Panc1 (cell line): ENCODE results near the gene JMJD1C. TPM values are rescaled to one million over a fixed set of nuclear protein-coding genes. Genes with fewer than 3 reads are reported as not detected.

ENCODE experiments used
- ATAC-seq: fragments of 200-7000 bp; cut with Tn5 transposase; 2 replicates; pipeline ENCODE4 v1.9.1; 2020; ENCODE audit warnings: mild to moderate bottlenecking, moderate library complexity
- BruUV-seq: library from RNA; stranded (reverse); fragments of 400-500 nt; replicated peaks from 2 replicates; lab custom pipeline; 2021; lab: Mats Ljungman, UMichigan
- CTCF ChIA-PET: fragments of 300-600 bp; sonication (Branson Sonifier 250); formaldehyde crosslinking; loops from one replicate; lab custom pipeline; 2022; ENCODE audit warnings: antibody characterized with exemption; lab: Charles Lee
- POLR2A ChIA-PET: fragments of 300-600 bp; sonication (Branson Sonifier 250); formaldehyde crosslinking; loops from one replicate; lab custom pipeline; 2022; ENCODE audit warnings: antibody characterized with exemption; lab: Charles Lee
- DNase-seq: peaks from one replicate; pipeline ENCODE4 v3.0.0-alpha.2; 2010; ENCODE audit warnings: low read depth, low spot score
- H3K27ac ChIP-seq: 2 replicates; pipeline ENCODE4 v1.5.1; 2011; ENCODE audit warnings: mild to moderate bottlenecking, low read length, inconsistent platforms
- H3K27me3 ChIP-seq: fragments of 200-500 bp; sonication (Bioruptor generic); 2 replicates; pipeline ENCODE4 v1.6.0; 2014; ENCODE audit warnings: low read length, inconsistent platforms; ENCODE audit not compliant: control insufficient read depth, insufficient read depth
- H3K36me3 ChIP-seq: fragments of 200-500 bp; sonication (Bioruptor generic); 2 replicates; pipeline ENCODE4 v1.5.1; 2014; ENCODE audit warnings: inconsistent platforms, mild to moderate bottlenecking, low read length, moderate library complexity; ENCODE audit not compliant: control insufficient read depth, insufficient read depth
- H3K4me1 ChIP-seq: 2 replicates; pipeline ENCODE4 v1.5.1; 2011; ENCODE audit warnings: inconsistent platforms, mild to moderate bottlenecking, low read length, moderate library complexity; ENCODE audit not compliant: control insufficient read depth, insufficient read depth
- H3K4me3 ChIP-seq, 2 experiments: 2 replicates each; pipeline ENCODE4 v1.5.1; 2011 to 2012; ENCODE audit warnings: low read depth in 2 of 2, low read length in 2 of 2, mild to moderate bottlenecking in 2 of 2, inconsistent platforms in 1 of 2, moderate library complexity in 1 of 2
- H3K9me3 ChIP-seq: fragments of 200-500 bp; sonication (Bioruptor generic); 2 replicates; pipeline ENCODE4 v1.5.1; 2014; ENCODE audit warnings: low read depth, mild to moderate bottlenecking, inconsistent platforms, low read length, moderate library complexity; ENCODE audit not compliant: control insufficient read depth, insufficient read depth
- POLR2AphosphoS5 ChIP-seq: IDR thresholded peaks from 2 replicates; pipeline ENCODE4 v1.6.1; 2012; ENCODE audit warnings: mild to moderate bottlenecking, low read depth, low read length, moderate library complexity
- SIN3A ChIP-seq: IDR thresholded peaks from 2 replicates; pipeline ENCODE4 v1.6.1; 2012; ENCODE audit warnings: low read depth, mild to moderate bottlenecking, low read length, moderate library complexity, borderline replicate concordance; ENCODE audit not compliant: insufficient read depth
- TCF7L2 ChIP-seq: IDR thresholded peaks from 2 replicates; pipeline ENCODE4 v1.6.1; 2011; ENCODE audit warnings: mild to moderate bottlenecking, low read depth, low read length, inconsistent platforms
- in situ Hi-C: cut with HindIII; loops from 2 replicates; pipeline ENCODE4 v1.10.0; 2016; ENCODE audit warnings: low sequenced_read_pairs, low pct_unique_long_range_greater_than_20kb
- intact Hi-C: fragments of 100-400 bp; cut with micrococcal nuclease; formaldehyde crosslinking; loops from one replicate; pipeline ENCODE4 v1.10.0; 2022; ENCODE audit not compliant: unreplicated experiment
- total RNA-seq: library from RNA; stranded (reverse); gene quantifications from one replicate; pipeline ENCODE4 v1.2.1, GENCODE V29; 2021; ENCODE audit not compliant: unreplicated experiment
- TF ChIP-seq, protein P1 (sequence below), 2 experiments: IDR thresholded peaks; 2 replicates each; pipeline ENCODE4 v1.6.1; 2011 to 2012; ENCODE audit warnings: low read depth in 2 of 2, control low read depth in 1 of 2, low read length in 1 of 2, mild to moderate bottlenecking in 1 of 2, moderate library complexity in 1 of 2; ENCODE audit not compliant: insufficient read depth in 1 of 2
- TF ChIP-seq, protein P2 (sequence below): fragments of 450-650 bp; IDR thresholded peaks from 2 replicates; pipeline ENCODE4 v1.5.1; 2017; ENCODE audit warnings: mild to moderate bottlenecking

JMJD1C gene
- total RNA-seq, 1 experiment from 2014 or later, result 88.3 TPM

DNA sequence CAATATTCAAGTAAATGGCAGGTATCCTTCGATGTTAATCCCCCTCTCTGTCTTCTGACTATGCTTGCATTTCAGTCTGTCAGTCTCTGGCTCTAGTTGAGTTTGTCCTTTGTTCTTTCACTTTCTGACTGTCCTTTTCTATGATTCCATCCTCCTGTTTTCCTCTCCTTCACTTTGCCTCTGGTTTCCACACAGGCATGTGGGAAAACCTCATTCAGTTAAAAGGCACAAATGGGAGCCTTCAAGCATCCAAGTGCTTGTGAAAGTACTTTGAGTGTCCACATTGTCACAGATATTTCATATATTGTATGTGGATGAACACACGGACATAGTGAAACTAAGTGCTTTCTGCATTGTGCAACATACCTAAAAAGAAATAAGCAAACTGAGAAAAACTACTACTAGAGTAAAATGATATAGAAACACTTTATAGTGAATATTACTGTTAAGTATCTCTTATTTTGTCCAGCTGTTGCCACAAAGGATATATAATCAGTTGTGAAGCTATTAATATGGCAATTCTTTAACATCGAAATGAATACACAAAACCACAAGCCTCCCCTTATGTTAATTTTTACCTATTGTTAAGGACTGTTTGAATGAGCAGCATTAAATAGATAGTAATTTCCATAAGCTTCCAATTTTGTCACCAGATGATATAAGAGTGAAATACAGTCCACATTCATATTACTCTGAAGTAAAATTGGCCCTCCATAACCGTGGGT lies 260.9 kb downstream of the JMJD1C start:
- Histone ChIP-seq H3K27me3 (no peaks in the 10 kb centered on the region), H3K27ac (no peak overlapping the region), H3K4me1 (peaks cover 6% of the 10 kb centered on the region; the same call in 1 of the 2 replicates), H3K4me3 (no peak overlapping the region), H3K9me3 (no peaks in the 10 kb centered on the region), H3K36me3 (peaks cover 61% of the 10 kb centered on the region)
- intact Hi-C loops, result no loop called here
- DNase-seq, result no peak
- POLR2A ChIA-PET, result no interaction called here
- ATAC-seq, result no peak
- CTCF ChIA-PET, result no interaction called here
- in situ Hi-C loops, result no loop called here
- TF ChIP-seq, protein P1, sequence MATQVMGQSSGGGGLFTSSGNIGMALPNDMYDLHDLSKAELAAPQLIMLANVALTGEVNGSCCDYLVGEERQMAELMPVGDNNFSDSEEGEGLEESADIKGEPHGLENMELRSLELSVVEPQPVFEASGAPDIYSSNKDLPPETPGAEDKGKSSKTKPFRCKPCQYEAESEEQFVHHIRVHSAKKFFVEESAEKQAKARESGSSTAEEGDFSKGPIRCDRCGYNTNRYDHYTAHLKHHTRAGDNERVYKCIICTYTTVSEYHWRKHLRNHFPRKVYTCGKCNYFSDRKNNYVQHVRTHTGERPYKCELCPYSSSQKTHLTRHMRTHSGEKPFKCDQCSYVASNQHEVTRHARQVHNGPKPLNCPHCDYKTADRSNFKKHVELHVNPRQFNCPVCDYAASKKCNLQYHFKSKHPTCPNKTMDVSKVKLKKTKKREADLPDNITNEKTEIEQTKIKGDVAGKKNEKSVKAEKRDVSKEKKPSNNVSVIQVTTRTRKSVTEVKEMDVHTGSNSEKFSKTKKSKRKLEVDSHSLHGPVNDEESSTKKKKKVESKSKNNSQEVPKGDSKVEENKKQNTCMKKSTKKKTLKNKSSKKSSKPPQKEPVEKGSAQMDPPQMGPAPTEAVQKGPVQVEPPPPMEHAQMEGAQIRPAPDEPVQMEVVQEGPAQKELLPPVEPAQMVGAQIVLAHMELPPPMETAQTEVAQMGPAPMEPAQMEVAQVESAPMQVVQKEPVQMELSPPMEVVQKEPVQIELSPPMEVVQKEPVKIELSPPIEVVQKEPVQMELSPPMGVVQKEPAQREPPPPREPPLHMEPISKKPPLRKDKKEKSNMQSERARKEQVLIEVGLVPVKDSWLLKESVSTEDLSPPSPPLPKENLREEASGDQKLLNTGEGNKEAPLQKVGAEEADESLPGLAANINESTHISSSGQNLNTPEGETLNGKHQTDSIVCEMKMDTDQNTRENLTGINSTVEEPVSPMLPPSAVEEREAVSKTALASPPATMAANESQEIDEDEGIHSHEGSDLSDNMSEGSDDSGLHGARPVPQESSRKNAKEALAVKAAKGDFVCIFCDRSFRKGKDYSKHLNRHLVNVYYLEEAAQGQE (IDR thresholded peaks at IDR 0.05; ENCODE audit: insufficient read depth in 1 of 2, low read depth in 2 of 2, low read length in 1 of 2), result no peak
- TF ChIP-seq SIN3A, result no peak
- TF ChIP-seq, protein P2, sequence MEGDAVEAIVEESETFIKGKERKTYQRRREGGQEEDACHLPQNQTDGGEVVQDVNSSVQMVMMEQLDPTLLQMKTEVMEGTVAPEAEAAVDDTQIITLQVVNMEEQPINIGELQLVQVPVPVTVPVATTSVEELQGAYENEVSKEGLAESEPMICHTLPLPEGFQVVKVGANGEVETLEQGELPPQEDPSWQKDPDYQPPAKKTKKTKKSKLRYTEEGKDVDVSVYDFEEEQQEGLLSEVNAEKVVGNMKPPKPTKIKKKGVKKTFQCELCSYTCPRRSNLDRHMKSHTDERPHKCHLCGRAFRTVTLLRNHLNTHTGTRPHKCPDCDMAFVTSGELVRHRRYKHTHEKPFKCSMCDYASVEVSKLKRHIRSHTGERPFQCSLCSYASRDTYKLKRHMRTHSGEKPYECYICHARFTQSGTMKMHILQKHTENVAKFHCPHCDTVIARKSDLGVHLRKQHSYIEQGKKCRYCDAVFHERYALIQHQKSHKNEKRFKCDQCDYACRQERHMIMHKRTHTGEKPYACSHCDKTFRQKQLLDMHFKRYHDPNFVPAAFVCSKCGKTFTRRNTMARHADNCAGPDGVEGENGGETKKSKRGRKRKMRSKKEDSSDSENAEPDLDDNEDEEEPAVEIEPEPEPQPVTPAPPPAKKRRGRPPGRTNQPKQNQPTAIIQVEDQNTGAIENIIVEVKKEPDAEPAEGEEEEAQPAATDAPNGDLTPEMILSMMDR, result no peak
- TF ChIP-seq TCF7L2, result no peak
- TF ChIP-seq POLR2AphosphoS5, result no peak
- no TSS peak for BruUV-seq

DNA sequence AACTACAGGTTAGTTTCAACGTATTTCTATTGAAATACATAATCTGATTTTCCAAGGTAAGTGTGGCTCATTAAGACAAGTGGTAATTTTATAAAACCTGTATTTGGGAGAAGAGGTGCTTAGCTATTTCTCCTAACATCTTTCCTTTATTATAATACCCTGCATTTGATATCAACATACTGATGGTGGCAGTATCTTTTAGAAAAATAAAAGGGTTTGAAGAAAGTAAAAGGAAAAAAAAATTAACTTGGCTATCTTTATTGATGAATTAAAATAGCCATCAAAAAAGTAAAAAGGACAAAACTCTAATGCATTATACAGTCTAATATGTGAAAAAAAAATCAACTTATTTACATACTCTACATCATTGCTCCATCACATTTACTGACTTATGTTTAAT lies 264.7 kb downstream of the JMJD1C start:
- ATAC-seq (no peak), DNase-seq (no peak)
- TF ChIP-seq TCF7L2 (no peak), SIN3A (no peak)
- intact Hi-C loops, result no loop called here
- no peak overlapping the region for H3K4me3 ChIP-seq
- no peaks in the 10 kb centered on the region for H3K4me1 ChIP-seq
- no peaks in the 10 kb centered on the region for H3K27me3 ChIP-seq
- in situ Hi-C loops, result no loop called here
- ChIA-PET POLR2A (interaction anchor here (0.6 kb wide), 1 partner anchor 20 kb away, joined by 4 read pairs; no protein-coding TSS in a partner anchor), CTCF (no interaction called here)
- BruUV-seq, result no TSS peak
- H3K36me3 ChIP-seq, result peaks cover 55% of the 10 kb centered on the region
- no peaks in the 10 kb centered on the region for H3K9me3 ChIP-seq
- no peak overlapping the region for H3K27ac ChIP-seq

DNA sequence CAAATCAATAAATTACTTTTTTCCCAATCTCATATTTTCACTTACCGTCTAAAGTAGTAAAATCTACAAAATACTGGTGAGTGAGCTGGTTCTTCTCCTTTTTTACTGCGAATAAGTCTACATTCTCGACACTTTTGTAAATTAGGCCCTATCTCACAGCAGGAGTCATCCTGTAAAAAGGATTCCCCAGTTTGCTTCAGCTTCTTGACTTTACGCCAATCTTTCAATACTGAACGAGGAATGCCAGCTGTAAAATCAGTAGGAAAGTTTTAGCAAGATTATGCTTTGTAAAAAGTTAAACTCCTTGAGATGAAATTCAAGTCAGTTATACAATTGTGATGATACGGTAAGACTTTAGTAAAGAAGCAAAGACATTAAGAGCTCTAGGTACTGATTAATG lies 265.3 kb downstream of the JMJD1C start:
- intact Hi-C loops, result no loop called here
- Histone ChIP-seq H3K4me3 (no peak overlapping the region), H3K27ac (no peak overlapping the region), H3K36me3 (peaks cover 51% of the 10 kb centered on the region), H3K4me1 (no peaks in the 10 kb centered on the region), H3K27me3 (no peaks in the 10 kb centered on the region), H3K9me3 (no peaks in the 10 kb centered on the region)
- no peak for ATAC-seq
- ChIA-PET POLR2A (interaction anchor here (0.6 kb wide), 1 partner anchor 21 kb away, joined by 4 read pairs; no protein-coding TSS in a partner anchor), CTCF (interaction anchor here (0.5 kb wide), 1 partner anchor 567 kb away, joined by 3 read pairs; no protein-coding TSS in a partner anchor)
- no TSS peak for BruUV-seq
- in situ Hi-C loops, result no loop called here
- TF ChIP-seq, protein P1 (IDR thresholded peaks at IDR 0.05; ENCODE audit: insufficient read depth in 1 of 2, low read depth in 2 of 2, low read length in 1 of 2), result no peak
- TF ChIP-seq SIN3A (no peak), POLR2AphosphoS5 (no peak), TCF7L2 (no peak)
- TF ChIP-seq, protein P2, result no peak
- DNase-seq, result no peak
